Testis (tissue), 3 donors: ENCODE results near the gene TMEM198. TPM values are rescaled to one million over a fixed set of nuclear protein-coding genes. Genes with fewer than 3 reads are reported as not detected.

ENCODE experiments used
- DNase-seq: peaks from one replicate; pipeline ENCODE4 v3.0.0-alpha.2; 2019
- H3K27ac ChIP-seq, 2 donors: fragments of 200-600 bp; sonication (generic); one replicate each; pipeline ENCODE4 v1.5.1; 2019
- H3K27me3 ChIP-seq: fragments of 200-600 bp; sonication (generic); one replicate; pipeline ENCODE4 v1.5.1; 2019
- H3K36me3 ChIP-seq: fragments of 200-600 bp; sonication (generic); one replicate; pipeline ENCODE4 v1.5.1; 2017; ENCODE audit warnings: low read depth; ENCODE audit errors: missing control alignments
- H3K4me1 ChIP-seq: fragments of 200-600 bp; sonication (generic); one replicate; pipeline ENCODE4 v1.5.1; 2019
- H3K4me3 ChIP-seq, 2 donors: fragments of 200-600 bp; sonication (generic); one replicate each; pipeline ENCODE4 v1.5.1; 2017 to 2019
- H3K9me3 ChIP-seq: fragments of 200-600 bp; sonication (generic); one replicate; pipeline ENCODE4 v1.5.1; 2017
- POLR2A ChIP-seq: fragments of 450-650 bp; IDR thresholded peaks from one replicate; pipeline ENCODE4 v1.6.1; 2017; ENCODE audit warnings: antibody characterized with exemption, mild to moderate bottlenecking, moderate library complexity
- WGBS, 2 donors: methylation state at CpG; one replicate each; pipeline ENCODE4 v1.1.5; 2018; 5-methylcytosine and 5-hydroxymethylcytosine counted together
- intact Hi-C: fragments of 100-400 bp; cut with DNase I; formaldehyde crosslinking; loops from one replicate; pipeline ENCODE4 v1.15.1; 2023; ENCODE audit warnings: low total_unique reads
- polyA plus RNA-seq: library from polyadenylated mRNA; stranded (reverse); fragments of 350-450 nt; fragmentation: Illumina TruSeq; extraction: RNeasy Lipid Tissue Mini Kit (QIAGEN cat#74804); gene quantifications from one replicate; pipeline ENCODE4 v1.2.3, GENCODE V29; 2014; ENCODE audit warnings: low read depth, low replicate concordance; ENCODE audit not compliant: insufficient read depth
- total RNA-seq, 2 donors: library from RNA; depleted of rRNA; stranded (reverse); fragments of >200 nt; gene quantifications; one replicate each; pipeline ENCODE4 v1.2.3, GENCODE V29; 2016
- TF ChIP-seq, protein P1 (sequence below), 3 experiments: fragments of 450-650 bp in 2 of 3; fragments of 200-600 bp in 1 of 3; sonication (generic) in 1 of 3; IDR thresholded peaks; one replicate each; pipeline ENCODE4 v1.5.1; 2016 to 2019; ENCODE audit warnings: antibody characterized with exemption in 3 of 3, mild to moderate bottlenecking in 2 of 3, moderate library complexity in 1 of 3

Gene TMEM198
- total and polyA plus RNA-seq, 3 donors from 2014 or later = 7.3 to 11.8 (median 11.3) TPM

DNA sequence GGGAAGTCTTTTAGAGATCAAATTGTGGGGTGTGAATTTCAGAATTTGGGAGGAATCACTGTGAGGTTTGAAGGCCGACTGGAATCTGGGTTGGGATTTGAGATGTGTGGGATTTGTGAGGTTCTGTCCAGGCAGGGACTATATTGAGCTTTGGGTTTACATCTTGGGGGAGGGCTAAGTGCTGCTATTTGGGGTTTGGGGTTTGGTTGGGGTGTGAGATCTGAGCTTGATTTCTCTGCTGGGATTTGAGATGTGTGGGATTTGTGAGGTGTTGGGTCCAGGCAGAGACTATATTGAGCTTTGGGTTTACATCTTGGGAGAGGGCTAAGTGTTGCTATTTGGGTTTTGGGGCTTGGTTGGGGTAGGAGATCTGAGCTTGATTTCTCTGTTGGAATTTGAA lies 44.3 kb upstream of the TMEM198 start:
- WGBS, 2 donors = 39 to 58% methylated on average over 1 of the region's 1 CpG
- peaks cover 17% of the 10 kb centered on the region for H3K4me1 ChIP-seq

DNA sequence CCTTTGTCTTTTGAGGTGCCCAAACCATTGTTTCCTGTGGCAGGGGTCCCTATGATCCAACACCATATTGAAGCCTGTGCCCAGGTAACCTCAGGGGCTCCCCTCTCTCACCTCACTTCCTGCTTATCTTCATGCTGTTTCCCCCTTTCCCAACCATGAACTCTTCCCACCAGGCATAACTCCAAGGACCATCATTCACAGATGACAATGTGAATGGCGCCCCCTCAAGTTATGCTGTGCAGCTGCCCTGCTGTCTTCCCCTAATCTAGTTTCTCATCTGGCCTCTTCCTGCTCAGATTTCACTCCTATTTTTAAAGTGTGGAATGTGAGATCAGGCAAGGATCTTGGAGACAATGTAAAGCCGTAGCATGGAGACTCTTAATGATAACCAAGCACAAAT lies 43.7 kb upstream of the TMEM198 start:
- intact Hi-C loops = no loop called here
- Histone ChIP-seq H3K9me3 (no peaks in the 10 kb centered on the region), H3K4me1 (peaks cover 17% of the 10 kb centered on the region), H3K27me3 (no peaks in the 10 kb centered on the region), H3K27ac (no peak overlapping the region), H3K4me3 (no peak overlapping the region), H3K36me3 (no peaks in the 10 kb centered on the region)
- 87 to 97% methylated on average over 2 of the region's 2 CpGs for WGBS, 2 donors
- DNase-seq = no peak
- no peak for TF ChIP-seq POLR2A
- TF ChIP-seq, protein P1, sequence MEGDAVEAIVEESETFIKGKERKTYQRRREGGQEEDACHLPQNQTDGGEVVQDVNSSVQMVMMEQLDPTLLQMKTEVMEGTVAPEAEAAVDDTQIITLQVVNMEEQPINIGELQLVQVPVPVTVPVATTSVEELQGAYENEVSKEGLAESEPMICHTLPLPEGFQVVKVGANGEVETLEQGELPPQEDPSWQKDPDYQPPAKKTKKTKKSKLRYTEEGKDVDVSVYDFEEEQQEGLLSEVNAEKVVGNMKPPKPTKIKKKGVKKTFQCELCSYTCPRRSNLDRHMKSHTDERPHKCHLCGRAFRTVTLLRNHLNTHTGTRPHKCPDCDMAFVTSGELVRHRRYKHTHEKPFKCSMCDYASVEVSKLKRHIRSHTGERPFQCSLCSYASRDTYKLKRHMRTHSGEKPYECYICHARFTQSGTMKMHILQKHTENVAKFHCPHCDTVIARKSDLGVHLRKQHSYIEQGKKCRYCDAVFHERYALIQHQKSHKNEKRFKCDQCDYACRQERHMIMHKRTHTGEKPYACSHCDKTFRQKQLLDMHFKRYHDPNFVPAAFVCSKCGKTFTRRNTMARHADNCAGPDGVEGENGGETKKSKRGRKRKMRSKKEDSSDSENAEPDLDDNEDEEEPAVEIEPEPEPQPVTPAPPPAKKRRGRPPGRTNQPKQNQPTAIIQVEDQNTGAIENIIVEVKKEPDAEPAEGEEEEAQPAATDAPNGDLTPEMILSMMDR (IDR thresholded peaks at IDR 0.05) = no peak

More for the DNA sequence above, 44.3 kb upstream of the TMEM198 start:
- intact Hi-C loops = no loop called here
- Histone ChIP-seq H3K36me3 (no peaks in the 10 kb centered on the region), H3K27ac (no peak overlapping the region), H3K9me3 (no peaks in the 10 kb centered on the region), H3K4me3 (no peak overlapping the region), H3K27me3 (no peaks in the 10 kb centered on the region)
- no peak for DNase-seq
- TF ChIP-seq, protein P1 (IDR thresholded peaks at IDR 0.05) = no peak
- TF ChIP-seq POLR2A = no peak

DNA sequence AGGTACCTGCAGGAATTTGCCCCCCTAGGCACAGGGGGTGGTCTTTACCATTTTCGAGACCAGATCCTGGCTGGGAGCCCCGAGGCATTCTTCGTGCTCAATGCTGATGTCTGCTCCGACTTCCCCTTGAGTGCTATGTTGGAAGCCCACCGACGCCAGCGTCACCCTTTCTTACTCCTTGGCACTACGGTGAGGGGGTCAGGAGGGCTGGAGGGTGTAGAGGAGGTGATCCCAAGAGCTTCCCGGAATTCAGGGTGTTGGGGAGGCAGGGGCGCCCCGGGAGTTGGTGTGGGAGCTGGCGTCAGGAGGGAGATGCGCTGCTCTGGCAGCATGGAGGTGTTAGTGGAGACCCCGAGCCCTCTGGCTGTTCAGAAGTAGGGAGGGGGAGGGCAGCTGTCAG lies 42.0 kb upstream of the TMEM198 start:
- no peaks in the 10 kb centered on the region for H3K36me3 ChIP-seq
- peaks cover 17% of the 10 kb centered on the region for H3K4me1 ChIP-seq
- no peak overlapping the region for H3K27ac ChIP-seq
- no peak overlapping the region for H3K4me3 ChIP-seq
- no peak for DNase-seq
- H3K9me3 ChIP-seq = no peaks in the 10 kb centered on the region
- H3K27me3 ChIP-seq = no peaks in the 10 kb centered on the region
- no peak for TF ChIP-seq POLR2A
- TF ChIP-seq, protein P1 (IDR thresholded peaks at IDR 0.05) = no peak
- WGBS, 2 donors = 92 to 98% methylated on average over 13 to 14 of the region's 14 CpGs
- intact Hi-C loops = no loop called here

DNA sequence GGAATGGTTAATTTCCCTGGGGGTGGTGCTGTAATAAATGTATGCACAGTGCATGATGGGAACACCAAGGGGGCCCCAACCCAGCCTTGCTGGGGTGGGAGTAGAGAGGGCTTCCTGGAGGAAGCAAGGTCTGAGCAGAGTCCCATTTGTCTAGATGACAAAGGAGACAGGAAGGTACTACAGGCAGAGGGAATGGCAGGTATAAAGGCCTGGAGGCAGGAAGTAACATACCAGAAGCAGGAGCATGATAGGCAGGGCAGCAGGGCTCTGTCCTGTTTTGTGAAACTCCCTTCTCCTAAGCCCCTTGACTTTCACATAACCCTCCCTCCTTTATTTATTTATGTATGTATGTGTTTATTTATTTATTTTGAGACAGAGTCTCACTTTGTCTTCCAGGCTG lies 41.2 kb upstream of the TMEM198 start:
- H3K27ac ChIP-seq = no peak overlapping the region
- no peaks in the 10 kb centered on the region for H3K27me3 ChIP-seq
- DNase-seq = no peak
- TF ChIP-seq POLR2A = no peak
- TF ChIP-seq, protein P1 (IDR thresholded peaks at IDR 0.05) = no peak
- no peaks in the 10 kb centered on the region for H3K9me3 ChIP-seq
- H3K4me1 ChIP-seq = peaks cover 11% of the 10 kb centered on the region
- H3K36me3 ChIP-seq = no peaks in the 10 kb centered on the region
- no peak overlapping the region for H3K4me3 ChIP-seq
- intact Hi-C loops = no loop called here

DNA sequence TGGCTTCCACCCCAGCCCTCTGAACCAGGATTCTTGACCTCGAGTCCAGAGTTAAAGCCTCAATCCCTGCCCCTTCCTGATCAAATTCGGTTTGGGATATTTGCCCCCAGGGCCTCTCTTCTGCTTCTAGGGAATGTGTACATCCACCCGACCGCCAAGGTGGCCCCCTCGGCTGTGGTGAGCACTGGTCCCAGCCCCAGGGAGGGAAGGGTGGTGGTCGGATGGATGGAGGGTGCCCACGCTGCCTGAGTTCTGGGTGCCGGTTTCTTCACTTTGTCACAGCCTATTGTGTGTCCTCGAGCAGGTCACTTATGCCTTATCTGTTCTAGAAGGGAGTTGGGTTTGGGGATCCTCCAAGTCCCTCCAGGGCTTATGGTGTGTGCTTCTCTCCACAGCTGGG lies 38.2 kb upstream of the TMEM198 start:
- H3K36me3 ChIP-seq = no peaks in the 10 kb centered on the region
- H3K27ac ChIP-seq = no peak overlapping the region
- TF ChIP-seq POLR2A = no peak
- TF ChIP-seq, protein P1 (IDR thresholded peaks at IDR 0.05) = no peak

More for the DNA sequence above, 38.2 kb upstream of the TMEM198 start:
- WGBS, 2 donors = 88 to 91% methylated on average over 9 of the region's 9 CpGs
- H3K4me1 ChIP-seq = peaks cover 19% of the 10 kb centered on the region
- no peaks in the 10 kb centered on the region for H3K9me3 ChIP-seq
- intact Hi-C loops = no loop called here
- no peaks in the 10 kb centered on the region for H3K27me3 ChIP-seq
- DNase-seq = no peak
- H3K4me3 ChIP-seq = no peak overlapping the region
